C4-2B (cell line): Measurements from ENCODE around the gene ADAP1.

Source experiments
- CTCF ChIP-seq: fragments of 450-650 bp; conservative IDR thresholded peaks from 2 replicates; pipeline ENCODE4 v1.5.1; 2017; ENCODE audit warnings: mild to moderate bottlenecking
- ZFX ChIP-seq: fragments of 450-650 bp; IDR thresholded peaks from 2 replicates; pipeline ENCODE4 v1.6.1; 2017

- no peak for TF ChIP-seq CTCF
- TF ChIP-seq ZFX: no peak
These were observed 93.3 kb downstream of the ADAP1 start for GRCh38 chr7:861222-861621.
